ENCODE results near the gene FBH1.
"Not testable (repeated sequence)": the region's sequence is repeated elsewhere in the genome, so short reads cannot be mapped to it uniquely, and the experiment has no call there.

DNA sequence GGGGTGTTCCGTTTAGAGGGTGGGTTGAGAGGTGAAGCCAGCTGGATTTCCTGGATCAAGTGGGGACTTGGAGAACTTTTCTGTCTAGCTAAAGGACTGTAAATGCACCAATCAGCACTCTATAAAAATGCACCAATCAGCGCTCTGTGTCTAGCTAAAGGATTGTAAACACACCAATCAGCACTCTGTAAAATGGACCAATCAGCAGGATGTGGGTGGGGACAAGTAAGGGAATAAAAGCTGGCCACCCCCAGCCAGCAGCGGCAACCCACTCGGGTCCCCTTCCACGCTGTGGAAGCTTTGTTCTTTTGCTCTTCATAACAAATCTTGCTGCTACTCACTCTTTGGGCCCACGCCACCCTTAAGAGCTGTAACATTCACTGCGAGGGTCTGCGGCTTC is 21.7 kb upstream of the FBH1 start:
- TF ChIP-seq, protein P1, sequence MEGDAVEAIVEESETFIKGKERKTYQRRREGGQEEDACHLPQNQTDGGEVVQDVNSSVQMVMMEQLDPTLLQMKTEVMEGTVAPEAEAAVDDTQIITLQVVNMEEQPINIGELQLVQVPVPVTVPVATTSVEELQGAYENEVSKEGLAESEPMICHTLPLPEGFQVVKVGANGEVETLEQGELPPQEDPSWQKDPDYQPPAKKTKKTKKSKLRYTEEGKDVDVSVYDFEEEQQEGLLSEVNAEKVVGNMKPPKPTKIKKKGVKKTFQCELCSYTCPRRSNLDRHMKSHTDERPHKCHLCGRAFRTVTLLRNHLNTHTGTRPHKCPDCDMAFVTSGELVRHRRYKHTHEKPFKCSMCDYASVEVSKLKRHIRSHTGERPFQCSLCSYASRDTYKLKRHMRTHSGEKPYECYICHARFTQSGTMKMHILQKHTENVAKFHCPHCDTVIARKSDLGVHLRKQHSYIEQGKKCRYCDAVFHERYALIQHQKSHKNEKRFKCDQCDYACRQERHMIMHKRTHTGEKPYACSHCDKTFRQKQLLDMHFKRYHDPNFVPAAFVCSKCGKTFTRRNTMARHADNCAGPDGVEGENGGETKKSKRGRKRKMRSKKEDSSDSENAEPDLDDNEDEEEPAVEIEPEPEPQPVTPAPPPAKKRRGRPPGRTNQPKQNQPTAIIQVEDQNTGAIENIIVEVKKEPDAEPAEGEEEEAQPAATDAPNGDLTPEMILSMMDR (IDR thresholded peaks at IDR 0.05; ENCODE audit: low read depth, low read length): not testable (repeated sequence)
- TF ChIP-seq POLR2A (IDR thresholded peaks at IDR 0.05; ENCODE audit: extremely low read depth, insufficient read length); MYC (IDR thresholded peaks at IDR 0.05; ENCODE audit: low read depth, low read length): not testable (repeated sequence)

Measured in NB4 (cell line).